Limb (tissue), 2 donors: Measurements from ENCODE around the gene CMKLR1.

Source experiments
- DNase-seq, 2 donors: peaks; one replicate each; pipeline ENCODE4 v3.0.0-alpha.2; 2016; ENCODE audit errors: extremely low spot score in 2 of 2

Gene CMKLR1

GRCh38 chr12:108317308-108318234, 21.5 kb downstream of the CMKLR1 start:
- no peak for DNase-seq

GRCh38 chr12:108316176-108317086, 22.7 kb downstream of the CMKLR1 start:
- DNase-seq, result no peak

- no peak for DNase-seq
Measured at GRCh38 chr12:108315486-108316105, 23.5 kb downstream of the CMKLR1 start.

- DNase-seq, result no peak
Measured at GRCh38 chr12:108313606-108314351, 25.3 kb downstream of the CMKLR1 start.

DNA sequence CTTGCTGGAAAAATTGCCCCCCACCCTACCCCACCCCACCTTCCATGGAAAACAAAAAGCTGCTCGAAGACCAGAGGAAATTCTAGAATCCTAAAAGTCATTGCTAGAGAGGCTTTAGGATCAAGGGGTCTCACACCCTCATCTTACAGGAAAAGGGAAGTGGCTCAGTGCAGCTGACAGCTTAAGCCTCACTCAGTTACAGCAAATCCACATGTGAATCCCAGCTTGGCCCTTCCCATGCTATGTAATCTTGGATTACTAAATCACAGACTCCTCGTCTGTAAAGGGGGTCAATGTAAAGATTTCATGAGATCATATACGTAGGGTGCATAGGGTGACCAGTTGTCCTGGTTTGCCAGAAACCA, 25.9 kb downstream of the CMKLR1 start:
- DNase-seq, result no peak

DNA sequence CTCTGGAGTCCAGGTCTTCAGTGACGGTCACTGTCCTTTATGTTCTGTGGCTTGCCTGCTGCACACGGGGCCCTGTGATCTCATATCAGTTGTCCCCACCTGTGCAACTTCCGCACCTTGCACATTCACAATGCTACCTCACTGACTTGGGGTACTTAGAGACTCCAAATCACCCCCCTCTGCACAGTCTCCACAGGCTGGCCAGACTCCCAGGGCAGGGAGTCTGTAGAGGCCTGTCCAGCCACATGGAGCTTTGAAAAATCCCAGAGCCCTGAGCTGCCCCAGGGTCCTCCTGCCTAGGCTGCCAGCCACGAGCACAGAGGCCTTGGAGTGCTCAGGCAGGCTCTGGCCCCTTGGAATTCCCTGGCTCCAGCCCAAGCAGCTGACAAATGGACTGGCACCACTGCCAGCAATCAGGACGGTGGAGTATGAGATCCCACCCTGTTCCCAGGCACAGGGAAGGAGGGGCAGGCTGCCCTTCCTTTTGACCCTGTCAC, 26.4 kb downstream of the CMKLR1 start:
- DNase-seq, result peak; percentile 61 to 68

DNA sequence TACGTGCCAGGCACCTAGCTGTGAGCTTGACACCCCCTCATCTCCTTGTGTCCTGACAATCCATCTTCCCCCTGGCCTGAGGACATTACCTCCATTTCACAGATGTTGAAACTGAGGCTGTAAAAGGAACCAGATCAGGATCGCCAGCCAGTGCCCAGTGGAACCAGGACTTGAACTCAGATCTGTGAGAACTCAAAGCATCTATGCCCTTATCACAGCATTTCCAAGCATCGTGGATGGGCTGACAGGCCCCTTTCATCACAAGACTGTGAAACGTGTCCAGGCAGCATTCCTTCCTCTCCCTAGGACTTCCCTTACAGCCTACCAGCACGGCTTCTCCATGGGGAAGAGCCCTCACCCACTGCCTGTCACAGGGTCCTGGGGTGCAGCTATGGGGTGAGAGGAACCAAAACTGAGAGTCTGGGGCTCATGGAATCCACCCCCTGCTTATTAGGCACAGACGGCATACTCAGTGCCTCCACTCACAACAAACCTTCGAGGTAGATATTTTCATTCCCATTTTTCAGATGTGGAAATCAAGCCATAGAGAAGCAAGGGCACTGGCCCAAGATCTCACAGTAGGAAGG, 26.9 kb downstream of the CMKLR1 start:
- no peak for DNase-seq

DNA sequence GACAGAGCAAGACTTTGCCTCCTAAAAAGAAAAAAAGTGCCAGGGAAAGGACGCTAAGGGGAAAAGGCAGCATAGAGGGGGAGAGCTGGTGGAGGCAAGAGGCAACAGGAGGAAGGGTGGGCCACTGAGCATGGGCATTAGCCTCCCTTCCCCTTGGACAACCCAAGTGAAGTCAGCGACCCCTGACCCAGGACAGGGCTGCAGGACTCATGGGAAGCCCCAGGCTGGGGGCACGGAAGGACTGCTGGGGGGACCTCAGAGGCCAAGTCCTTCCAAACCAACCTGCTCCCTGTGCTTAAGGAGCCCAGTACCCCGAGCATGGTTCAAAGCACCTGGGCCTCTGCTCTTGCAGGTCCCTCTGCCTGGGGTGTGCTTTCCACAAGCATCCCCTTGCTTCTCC, 27.5 kb downstream of the CMKLR1 start:
- no peak for DNase-seq

DNA sequence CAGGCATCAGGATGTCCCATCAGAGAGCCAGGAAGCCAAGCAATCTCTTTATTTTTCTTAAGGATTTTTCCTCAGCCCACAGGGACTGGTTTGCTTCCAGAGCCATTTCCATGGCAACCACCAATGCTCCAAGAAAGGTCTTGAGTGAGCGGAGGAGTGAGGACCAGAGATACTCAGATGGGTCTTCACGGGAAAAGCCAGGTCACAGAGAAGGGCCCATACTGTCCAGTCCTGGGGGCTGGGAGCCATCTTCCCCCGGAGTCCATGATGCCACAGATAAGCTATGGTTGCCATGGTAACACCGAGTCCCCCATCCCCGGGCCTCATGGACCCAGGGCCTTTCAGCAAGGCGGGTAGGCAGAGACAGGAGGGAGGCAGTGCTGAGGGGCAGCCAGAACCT, 28.6 kb downstream of the CMKLR1 start:
- peak in 1 of 2 donors; percentile 63 for DNase-seq

- DNase-seq, result no peak
Measured at GRCh38 chr12:108309674-108310312, 29.3 kb downstream of the CMKLR1 start.

GRCh38 chr12:108308395-108309085, 30.6 kb downstream of the CMKLR1 start:
- no peak for DNase-seq

DNA sequence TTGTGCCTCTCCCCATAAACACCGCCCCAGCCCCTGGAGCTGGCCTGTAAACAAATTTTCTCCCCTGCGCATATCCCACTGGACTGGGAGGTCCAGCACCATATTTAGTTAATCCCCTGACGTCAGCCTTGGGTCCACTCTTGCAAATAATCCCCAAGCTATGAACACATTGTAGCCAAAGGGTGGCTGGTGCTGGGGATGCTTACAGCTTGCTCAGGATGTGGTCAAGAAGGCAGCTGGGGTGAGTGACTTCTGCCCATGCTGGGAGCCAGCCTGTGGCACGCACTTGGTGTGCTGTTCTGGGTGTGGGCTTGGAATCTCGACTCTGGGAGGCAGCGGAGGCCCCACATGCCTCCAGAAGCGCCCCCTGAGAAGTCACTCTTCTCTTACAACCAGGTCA, 32.1 kb downstream of the CMKLR1 start:
- no peak for DNase-seq

- no peak for DNase-seq
Measured at GRCh38 chr12:108306506-108306905, 32.6 kb downstream of the CMKLR1 start.

GRCh38 chr12:108305991-108306501, 33.1 kb downstream of the CMKLR1 start:
- DNase-seq, result no peak

DNA sequence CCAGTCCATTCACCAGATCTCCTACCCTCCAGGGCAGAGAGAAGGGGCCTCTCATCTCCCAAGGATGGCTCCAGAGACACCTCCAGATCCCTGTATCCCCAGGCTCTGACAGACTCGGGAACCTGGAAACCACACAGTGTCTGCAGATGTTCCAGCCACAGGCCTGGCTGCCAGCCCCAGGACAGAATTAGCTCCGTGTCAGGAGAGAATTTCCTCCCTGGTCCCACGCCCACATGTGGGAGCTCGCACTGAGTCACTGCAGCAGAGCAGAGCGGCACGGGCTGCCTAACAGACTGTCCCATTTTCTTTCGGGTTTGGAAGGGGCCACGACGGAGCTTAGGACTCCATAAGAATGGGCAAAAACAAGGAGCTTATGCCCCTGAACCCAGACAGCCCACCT, 33.6 kb downstream of the CMKLR1 start:
- DNase-seq, result peak; percentile 66 to 71

DNA sequence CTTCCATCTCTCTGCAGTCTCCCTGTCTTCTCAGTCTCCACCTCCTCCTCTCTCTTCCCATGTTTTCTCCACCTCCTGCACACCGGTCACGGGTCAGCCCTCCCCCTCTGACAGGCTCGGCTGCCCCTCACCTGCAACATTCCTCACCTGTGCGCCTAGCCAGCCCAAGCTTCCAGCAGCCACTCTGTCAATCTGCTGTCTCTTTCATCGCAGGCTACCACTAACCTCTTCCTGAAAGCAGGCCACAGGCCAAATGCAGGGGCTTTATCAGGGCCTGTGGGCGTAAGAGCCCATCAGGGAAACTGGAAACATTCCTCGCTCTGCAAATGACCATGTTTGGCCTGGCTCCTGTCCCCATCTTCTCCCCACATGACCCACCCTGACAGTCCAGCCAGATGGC, 34.5 kb downstream of the CMKLR1 start:
- DNase-seq, result no peak

- DNase-seq, result no peak
Measured at GRCh38 chr12:108303703-108304102, 35.4 kb downstream of the CMKLR1 start.

GRCh38 chr12:108302403-108303311, 36.5 kb downstream of the CMKLR1 start:
- DNase-seq, result peak; percentile 79 to 84
